DMS79 treated with DMSO at 0.1 percent for 48 hours (cell line): Measurements from ENCODE around the gene MYOZ2.
"Not testable (repeated sequence)": the region's sequence is repeated elsewhere in the genome, so short reads cannot be mapped to it uniquely, and the experiment has no call there.

Experiments used
- DNase-seq: peaks from one replicate; lab custom pipeline; 2025; lab: John Stamatoyannopoulos, UW

MYOZ2 gene

GRCh38 chr4:119128148-119128547 lies 7.5 kb upstream of the MYOZ2 start:
- DNase-seq = no peak

- DNase-seq = no peak
Observed at GRCh38 chr4:119130365-119131065, 5.1 kb upstream of the MYOZ2 start.

GRCh38 chr4:119131164-119131563 lies 4.5 kb upstream of the MYOZ2 start:
- DNase-seq = no peak

- DNase-seq = no peak
Observed at GRCh38 chr4:119132306-119132705, 3.3 kb upstream of the MYOZ2 start.

- no peak for DNase-seq
Observed at GRCh38 chr4:119136546-119136945, 914 bp downstream of the MYOZ2 start.

- no peak for DNase-seq
Observed at GRCh38 chr4:119138046-119138445, 2.4 kb downstream of the MYOZ2 start.

GRCh38 chr4:119139311-119139710 lies 3.7 kb downstream of the MYOZ2 start:
- no peak for DNase-seq

GRCh38 chr4:119139822-119140252 lies 4.2 kb downstream of the MYOZ2 start:
- DNase-seq = no peak

- not testable (repeated sequence) for DNase-seq
Observed at GRCh38 chr4:119141283-119141682, 5.7 kb downstream of the MYOZ2 start.

GRCh38 chr4:119142833-119143232 lies 7.2 kb downstream of the MYOZ2 start:
- no peak for DNase-seq

GRCh38 chr4:119143341-119143740 lies 7.7 kb downstream of the MYOZ2 start:
- not testable (repeated sequence) for DNase-seq

- DNase-seq = no peak
Observed at GRCh38 chr4:119149110-119149509, 13.5 kb downstream of the MYOZ2 start.

- no peak for DNase-seq
Observed at GRCh38 chr4:119151161-119151560, 15.5 kb downstream of the MYOZ2 start.

- DNase-seq = no peak
Observed at GRCh38 chr4:119152741-119153140, 17.1 kb downstream of the MYOZ2 start.

- DNase-seq = no peak
Observed at GRCh38 chr4:119162174-119162573, 26.5 kb downstream of the MYOZ2 start.

GRCh38 chr4:119165767-119166166 lies 30.1 kb downstream of the MYOZ2 start:
- no peak for DNase-seq

- DNase-seq = no peak
Observed at GRCh38 chr4:119170195-119170594, 34.6 kb downstream of the MYOZ2 start.

- no peak for DNase-seq
Observed at GRCh38 chr4:119172223-119172622, 36.6 kb downstream of the MYOZ2 start.

- not testable (repeated sequence) for DNase-seq
Observed at GRCh38 chr4:119173729-119174361, 38.2 kb downstream of the MYOZ2 start.

- no peak for DNase-seq
Observed at GRCh38 chr4:119179011-119179410, 43.4 kb downstream of the MYOZ2 start.

- no peak for DNase-seq
Observed at GRCh38 chr4:119184128-119184527, 48.5 kb downstream of the MYOZ2 start.

GRCh38 chr4:119189638-119190037 lies 54.0 kb downstream of the MYOZ2 start:
- no peak for DNase-seq

GRCh38 chr4:119190354-119190753 lies 54.7 kb downstream of the MYOZ2 start:
- no peak for DNase-seq

GRCh38 chr4:119191505-119191904 lies 55.9 kb downstream of the MYOZ2 start:
- no peak for DNase-seq
